Left renal pelvis (tissue), 4 donors: Measurements from ENCODE around the gene ALG8. TPM values are rescaled to one million over a fixed set of nuclear protein-coding genes. Genes with fewer than 3 reads are reported as not detected.

ENCODE experiments used
- polyA plus RNA-seq, 4 donors: library from polyadenylated mRNA; unstranded; fragments of 120-200 nt; gene quantifications; one replicate each; pipeline ENCODE4 v1.2.1, GENCODE V29; 2013; ENCODE audit not compliant: insufficient read length in 4 of 4

The ALG8 gene
- polyA plus RNA-seq, 4 donors = 38.6 to 70.4 (median 61.9) TPM

Other genes with a start within 250 kb of the ALG8 start
- gene INTS4, start 145.0 kb downstream of the ALG8 start, polyA plus RNA-seq = 10 to 100 TPM; 30.5 to 52.4 (median 42.9) TPM
- 10 to 100 TPM in 3 of 4 donors, 1 to 10 TPM in 1; 4.8 to 14.3 (median 13.4) TPM for gene KCTD14, start 116.3 kb downstream of the ALG8 start, polyA plus RNA-seq
- under 1 TPM; 0.15 to 0.38 (median 0.22) TPM for gene THRSP, start 75.8 kb downstream of the ALG8 start, polyA plus RNA-seq
- 100 to 1,000 TPM; 113 to 165 (median 152) TPM for gene NDUFC2, start 59.8 kb downstream of the ALG8 start, polyA plus RNA-seq
- gene KCTD21, start 49.0 kb upstream of the ALG8 start, polyA plus RNA-seq = 1 to 10 TPM; 8.0 to 9.4 (median 8.4) TPM
- gene USP35, start 49.3 kb upstream of the ALG8 start, polyA plus RNA-seq = 1 to 10 TPM; 4.6 to 8.1 (median 5.8) TPM